ENCODE data around the gene FOXF2. TPM values are rescaled to one million over a fixed set of nuclear protein-coding genes. Genes with fewer than 3 reads are reported as not detected.
A peak's percentile ranks its signal among the peaks of the same experiment; 100 is the strongest.

The FOXF2 gene
- total RNA-seq, 1 donor = 1.1 TPM

- no peak overlapping the region for H3K4me3 ChIP-seq (ENCODE audit: insufficient read depth, low read length)
- no peak overlapping the region for H3K27ac ChIP-seq (ENCODE audit: low read depth, low read length)
- no peaks in the 10 kb centered on the region for H4K20me1 ChIP-seq (ENCODE audit: insufficient read depth, low read length)
- no peak for DNase-seq (ENCODE audit: insufficient read length, low spot score, missing footprints)
- no peaks in the 10 kb centered on the region for H3K27me3 ChIP-seq (ENCODE audit: insufficient read depth, low read length)
- no peak overlapping the region for H3K4me2 ChIP-seq (ENCODE audit: insufficient read depth, low read length)
- peaks cover 22% of the 10 kb centered on the region for H3K4me1 ChIP-seq (ENCODE audit: insufficient read depth, low read length)
- H3K9me3 ChIP-seq (ENCODE audit: low read depth, low read length) = no peaks in the 10 kb centered on the region
- TF ChIP-seq CTCF (IDR thresholded peaks at IDR 0.05; ENCODE audit: extremely low read depth, low read depth, low read length) = no peak
- peak overlapping the region; percentile 16 for H2AFZ ChIP-seq (ENCODE audit: low read length)
- no peaks in the 10 kb centered on the region for H3K36me3 ChIP-seq (ENCODE audit: insufficient read depth, low read length)
- H3K79me2 ChIP-seq (ENCODE audit: insufficient read depth, low read length) = no peaks in the 10 kb centered on the region
Observed at GRCh38 chr6:1407499-1407990, 18.2 kb downstream of the FOXF2 start.

GRCh38 chr6:1409774-1410465 lies 20.5 kb downstream of the FOXF2 start:
- DNase-seq (ENCODE audit: insufficient read length, low spot score, missing footprints) = no peak
- Histone ChIP-seq H2AFZ (ENCODE audit: low read length) (peak overlapping the region; percentile 38), H3K27me3 (ENCODE audit: insufficient read depth, low read length) (no peaks in the 10 kb centered on the region), H3K79me2 (ENCODE audit: insufficient read depth, low read length) (no peaks in the 10 kb centered on the region), H3K4me2 (ENCODE audit: insufficient read depth, low read length) (no peak overlapping the region), H3K27ac (ENCODE audit: low read depth, low read length) (no peak overlapping the region), H3K4me1 (ENCODE audit: insufficient read depth, low read length) (peaks cover 18% of the 10 kb centered on the region), H3K4me3 (ENCODE audit: insufficient read depth, low read length) (no peak overlapping the region), H3K9me3 (ENCODE audit: low read depth, low read length) (no peaks in the 10 kb centered on the region), H3K36me3 (ENCODE audit: insufficient read depth, low read length) (no peaks in the 10 kb centered on the region), H4K20me1 (ENCODE audit: insufficient read depth, low read length) (no peaks in the 10 kb centered on the region)
- TF ChIP-seq CTCF (IDR thresholded peaks at IDR 0.05; ENCODE audit: extremely low read depth, low read depth, low read length) = no peak

- Histone ChIP-seq H3K4me1 (ENCODE audit: insufficient read depth, low read length) (peaks cover 2% of the 10 kb centered on the region), H3K27me3 (ENCODE audit: insufficient read depth, low read length) (no peaks in the 10 kb centered on the region), H4K20me1 (ENCODE audit: insufficient read depth, low read length) (no peaks in the 10 kb centered on the region), H3K4me2 (ENCODE audit: insufficient read depth, low read length) (no peak overlapping the region), H3K9me3 (ENCODE audit: low read depth, low read length) (no peaks in the 10 kb centered on the region), H3K36me3 (ENCODE audit: insufficient read depth, low read length) (no peaks in the 10 kb centered on the region), H3K4me3 (ENCODE audit: insufficient read depth, low read length) (no peak overlapping the region), H3K27ac (ENCODE audit: low read depth, low read length) (no peak overlapping the region), H2AFZ (ENCODE audit: low read length) (no peak overlapping the region), H3K79me2 (ENCODE audit: insufficient read depth, low read length) (no peaks in the 10 kb centered on the region)
- TF ChIP-seq CTCF (IDR thresholded peaks at IDR 0.05; ENCODE audit: extremely low read depth, low read depth, low read length) = no peak
- DNase-seq (ENCODE audit: insufficient read length, low spot score, missing footprints) = no peak
Observed at GRCh38 chr6:1412901-1413300, 23.5 kb downstream of the FOXF2 start.

GRCh38 chr6:1415416-1416063 lies 26.2 kb downstream of the FOXF2 start:
- H3K4me2 ChIP-seq (ENCODE audit: insufficient read depth, low read length) = no peak overlapping the region
- no peak overlapping the region for H3K27ac ChIP-seq (ENCODE audit: low read depth, low read length)
- no peaks in the 10 kb centered on the region for H3K36me3 ChIP-seq (ENCODE audit: insufficient read depth, low read length)
- H3K4me1 ChIP-seq (ENCODE audit: insufficient read depth, low read length) = no peaks in the 10 kb centered on the region
- no peak overlapping the region for H3K4me3 ChIP-seq (ENCODE audit: insufficient read depth, low read length)
- H2AFZ ChIP-seq (ENCODE audit: low read length) = no peak overlapping the region
- no peaks in the 10 kb centered on the region for H4K20me1 ChIP-seq (ENCODE audit: insufficient read depth, low read length)
- no peaks in the 10 kb centered on the region for H3K79me2 ChIP-seq (ENCODE audit: insufficient read depth, low read length)
- no peak for DNase-seq (ENCODE audit: insufficient read length, low spot score, missing footprints)
- TF ChIP-seq CTCF (IDR thresholded peaks at IDR 0.05; ENCODE audit: extremely low read depth, low read depth, low read length) = no peak
- no peaks in the 10 kb centered on the region for H3K9me3 ChIP-seq (ENCODE audit: low read depth, low read length)
- peaks cover 5% of the 10 kb centered on the region for H3K27me3 ChIP-seq (ENCODE audit: insufficient read depth, low read length)

Measured in osteoblast (primary cell).